Urinary bladder (tissue), 4 donors: ENCODE results near the gene OR7C2. TPM values are rescaled to one million over a fixed set of nuclear protein-coding genes. Genes with fewer than 3 reads are reported as not detected.

Experiments
- DNase-seq: peaks from one replicate; pipeline ENCODE4 v3.0.0-alpha.2; 2015; ENCODE audit errors: extremely low spot score
- H3K27ac ChIP-seq: one replicate; pipeline ENCODE4 v1.5.1; 2013; ENCODE audit warnings: low read depth, mild to moderate bottlenecking, moderate library complexity
- H3K36me3 ChIP-seq: one replicate; pipeline ENCODE4 v1.6.1; 2013; ENCODE audit warnings: mild to moderate bottlenecking, moderate library complexity; ENCODE audit not compliant: insufficient read depth
- H3K4me1 ChIP-seq: one replicate; pipeline ENCODE4 v1.6.1; 2013; ENCODE audit warnings: mild to moderate bottlenecking, moderate library complexity; ENCODE audit not compliant: insufficient read depth
- H3K4me3 ChIP-seq: one replicate; pipeline ENCODE4 v1.5.1; 2013; ENCODE audit warnings: low read depth, low read length
- WGBS: extraction: QIAGEN DNeasy Blood & Tissue Kit; methylation state at CpG from one replicate; pipeline ENCODE4 v1.1.7; 2013; 5-methylcytosine and 5-hydroxymethylcytosine counted together
- polyA plus RNA-seq: library from polyadenylated mRNA; stranded (reverse); fragments of 200-250 nt; gene quantifications from one replicate; pipeline ENCODE4 v1.2.3, GENCODE V29; 2013
- total RNA-seq: library from RNA; depleted of rRNA; stranded (reverse); fragments of >200 nt; gene quantifications from one replicate; pipeline ENCODE4 v1.2.3, GENCODE V29; 2014
- donor health status: healthy with polysubstance abuse.
- donor health status: healthy.

Gene OR7C2
- total and polyA plus RNA-seq, 2 donors: not detected

DNA sequence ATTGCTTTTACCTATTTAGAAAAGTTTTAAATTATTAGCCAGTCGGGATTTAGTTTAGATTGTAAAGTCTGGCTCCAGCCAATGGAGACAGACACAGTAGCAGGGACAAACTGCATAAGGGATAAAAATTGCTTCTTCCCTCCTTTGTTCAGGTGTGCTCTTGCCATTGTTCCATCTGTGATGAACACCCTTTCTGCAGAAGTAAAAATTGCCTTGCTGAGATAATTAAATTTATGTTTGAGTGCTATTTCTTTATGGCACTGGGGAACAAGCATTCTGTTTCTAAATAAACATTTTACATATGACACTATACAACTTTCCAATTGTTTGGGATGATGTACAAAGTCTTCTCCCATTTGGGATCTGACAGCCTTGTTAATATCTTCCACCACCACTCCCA lies 18.0 kb downstream of the OR7C2 start:
- 0% methylated on average over 1 of the region's 1 CpG for WGBS

DNA sequence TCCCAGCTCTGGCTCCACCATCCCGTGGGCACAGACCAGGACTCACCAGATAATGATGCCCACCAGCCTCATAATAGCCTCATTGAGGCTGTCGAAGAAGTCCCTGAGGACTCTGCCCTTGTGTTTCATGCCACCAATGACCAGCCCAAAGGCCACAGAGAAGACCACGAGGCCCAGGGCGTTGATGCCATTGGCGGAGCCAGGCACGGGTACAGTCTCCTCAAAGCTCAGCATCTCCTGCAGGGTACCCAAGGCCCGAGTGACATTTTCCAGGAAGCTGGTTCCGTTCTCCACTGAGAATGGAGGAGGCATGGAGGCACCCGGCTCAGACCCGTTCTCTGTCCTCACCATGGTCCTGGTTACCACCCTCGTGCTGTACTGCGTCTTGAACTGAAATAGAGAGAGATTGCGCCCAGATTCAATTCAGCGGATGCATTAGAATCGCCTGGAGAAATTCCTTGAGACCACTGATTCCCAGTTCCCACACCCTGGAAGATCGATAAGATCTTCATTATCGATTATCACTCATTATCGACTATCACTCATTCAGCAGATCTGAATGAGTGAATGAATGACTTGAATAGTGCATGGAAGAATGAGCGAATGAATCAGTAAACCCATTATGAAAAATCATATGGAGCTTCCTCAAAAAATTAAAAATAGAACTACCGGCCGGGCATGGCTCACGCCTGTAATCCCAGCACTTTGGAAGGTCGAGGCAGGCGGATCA lies 20.8 kb downstream of the OR7C2 start:
- H3K4me3 ChIP-seq: no peak overlapping the region
- H3K27ac ChIP-seq: no peak overlapping the region
- no peaks in the 10 kb centered on the region for H3K36me3 ChIP-seq
- 91% methylated on average over 24 of the region's 24 CpGs for WGBS
- DNase-seq: no peak
- no peaks in the 10 kb centered on the region for H3K4me1 ChIP-seq

More for the DNA sequence above, 18.0 kb downstream of the OR7C2 start:
- Histone ChIP-seq H3K36me3 (no peaks in the 10 kb centered on the region), H3K4me1 (no peaks in the 10 kb centered on the region), H3K27ac (no peak overlapping the region), H3K4me3 (no peak overlapping the region)
- no peak for DNase-seq

DNA sequence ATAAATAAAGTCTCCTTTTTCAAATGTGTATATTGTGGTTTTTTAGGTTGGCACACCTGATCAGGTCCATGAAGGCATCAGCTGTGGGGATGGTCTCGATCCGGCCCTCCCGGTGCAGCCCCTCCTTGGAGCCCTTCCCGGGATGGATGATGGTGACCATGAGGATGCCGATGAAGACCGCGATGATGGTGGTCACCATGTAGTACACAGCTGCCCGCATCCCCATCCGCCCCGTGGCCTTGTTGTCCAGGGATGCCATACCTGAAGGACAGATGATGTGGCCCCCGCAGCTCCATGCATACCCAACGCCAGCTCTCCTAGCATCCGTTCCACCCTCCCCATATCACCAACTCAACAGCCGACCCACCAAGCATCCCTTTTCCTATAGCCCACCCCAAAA lies 27.0 kb downstream of the OR7C2 start:
- no peak for DNase-seq
- 96% methylated on average over 14 of the region's 14 CpGs for WGBS
- Histone ChIP-seq H3K4me1 (no peaks in the 10 kb centered on the region), H3K27ac (no peak overlapping the region), H3K4me3 (no peak overlapping the region), H3K36me3 (no peaks in the 10 kb centered on the region)

DNA sequence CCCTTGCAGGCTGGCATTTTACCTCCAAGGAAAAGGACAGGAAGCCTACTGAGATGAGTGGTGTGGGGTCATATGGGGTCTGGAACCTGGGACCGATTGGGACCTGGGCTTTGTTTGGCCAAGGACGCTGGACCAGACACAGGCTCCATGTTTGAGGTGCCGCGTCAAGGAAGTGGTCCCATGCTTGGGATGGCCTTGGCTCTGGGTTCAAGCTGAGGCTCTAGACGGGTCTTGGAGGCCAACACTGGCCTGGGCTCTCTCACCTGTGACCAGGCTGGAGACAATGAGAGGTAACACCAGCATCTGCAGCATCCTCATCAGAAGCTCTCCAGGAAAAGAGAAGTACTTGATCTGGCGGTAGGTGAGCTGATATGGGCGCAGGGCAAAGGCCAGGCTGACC lies 30.2 kb downstream of the OR7C2 start:
- WGBS: 76% methylated on average over 7 of the region's 7 CpGs

DNA sequence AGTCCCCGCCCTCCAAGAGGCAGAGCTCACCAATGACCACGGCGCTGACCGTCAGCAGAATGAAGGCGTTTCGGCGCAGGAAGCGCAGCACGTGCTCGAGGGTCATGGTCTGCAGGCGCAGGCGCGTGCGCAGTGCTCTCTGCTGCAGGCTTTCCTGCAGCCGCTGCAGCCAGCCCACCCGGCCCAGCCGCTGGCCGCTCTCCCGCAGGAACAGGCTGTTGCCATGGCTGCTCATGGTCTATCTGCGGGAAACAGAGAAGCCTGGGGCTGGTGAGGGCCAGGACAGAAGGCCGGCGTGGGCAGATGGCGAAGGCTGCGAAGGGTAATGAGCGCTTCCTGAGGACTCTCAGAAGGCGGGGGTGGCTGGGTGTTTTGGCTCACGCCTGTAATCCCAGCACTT lies 31.4 kb downstream of the OR7C2 start:
- DNase-seq: no peak
- WGBS: 85% methylated on average over 27 of the region's 27 CpGs

More for the DNA sequence above, 30.2 kb downstream of the OR7C2 start:
- no peaks in the 10 kb centered on the region for H3K4me1 ChIP-seq
- no peak overlapping the region for H3K4me3 ChIP-seq
- no peaks in the 10 kb centered on the region for H3K36me3 ChIP-seq
- H3K27ac ChIP-seq: no peak overlapping the region
- DNase-seq: no peak

DNA sequence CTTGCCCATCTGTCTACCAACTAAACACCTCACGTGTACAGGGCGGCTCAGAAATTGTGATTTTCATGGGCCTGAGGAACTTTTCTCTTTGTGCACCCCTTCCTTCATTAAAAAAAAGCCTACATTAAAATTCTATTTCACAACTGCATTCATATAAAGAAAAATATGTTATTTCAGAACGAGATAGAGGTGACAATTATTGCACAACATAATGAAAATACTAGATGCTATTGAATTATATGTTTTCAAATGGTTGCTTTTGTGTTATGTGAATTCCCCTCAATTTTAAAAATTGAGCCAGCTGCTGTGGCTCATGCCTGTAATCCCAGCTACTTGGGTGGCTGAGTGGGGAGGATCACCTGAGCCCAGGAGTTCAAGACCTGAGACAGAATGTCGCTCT lies 33.2 kb downstream of the OR7C2 start:
- WGBS: 64% methylated on average over 4 of the region's 4 CpGs
- DNase-seq: no peak
- Histone ChIP-seq H3K27ac (no peak overlapping the region), H3K4me3 (no peak overlapping the region), H3K36me3 (no peaks in the 10 kb centered on the region), H3K4me1 (no peaks in the 10 kb centered on the region)

More for the DNA sequence above, 31.4 kb downstream of the OR7C2 start:
- H3K36me3 ChIP-seq: no peaks in the 10 kb centered on the region
- H3K27ac ChIP-seq: no peak overlapping the region
- H3K4me3 ChIP-seq: no peak overlapping the region
- H3K4me1 ChIP-seq: no peaks in the 10 kb centered on the region

DNA sequence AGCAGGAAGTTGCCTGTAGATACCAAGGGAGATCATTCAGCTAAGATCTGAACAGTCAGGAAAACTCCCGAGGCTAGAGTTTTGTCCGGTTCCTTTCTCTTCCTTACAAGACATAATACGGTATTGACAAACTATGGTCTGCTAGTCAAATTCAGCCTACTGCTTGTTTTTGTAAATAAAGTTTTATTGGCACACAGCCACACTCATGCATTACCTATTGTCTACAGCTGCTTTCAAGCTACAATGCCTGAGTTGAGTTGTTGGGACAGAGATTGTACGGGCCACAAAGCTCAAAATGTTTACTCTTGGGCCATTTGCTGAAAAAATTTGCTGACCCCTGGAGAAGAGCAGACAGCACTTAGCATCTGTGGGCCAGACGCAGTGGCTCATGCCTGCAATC lies 35.8 kb downstream of the OR7C2 start:
- H3K27ac ChIP-seq: no peak overlapping the region
- H3K4me1 ChIP-seq: no peaks in the 10 kb centered on the region
- no peak for DNase-seq
- H3K4me3 ChIP-seq: no peak overlapping the region
- WGBS: 52% methylated on average over 5 of the region's 5 CpGs
- H3K36me3 ChIP-seq: no peaks in the 10 kb centered on the region

DNA sequence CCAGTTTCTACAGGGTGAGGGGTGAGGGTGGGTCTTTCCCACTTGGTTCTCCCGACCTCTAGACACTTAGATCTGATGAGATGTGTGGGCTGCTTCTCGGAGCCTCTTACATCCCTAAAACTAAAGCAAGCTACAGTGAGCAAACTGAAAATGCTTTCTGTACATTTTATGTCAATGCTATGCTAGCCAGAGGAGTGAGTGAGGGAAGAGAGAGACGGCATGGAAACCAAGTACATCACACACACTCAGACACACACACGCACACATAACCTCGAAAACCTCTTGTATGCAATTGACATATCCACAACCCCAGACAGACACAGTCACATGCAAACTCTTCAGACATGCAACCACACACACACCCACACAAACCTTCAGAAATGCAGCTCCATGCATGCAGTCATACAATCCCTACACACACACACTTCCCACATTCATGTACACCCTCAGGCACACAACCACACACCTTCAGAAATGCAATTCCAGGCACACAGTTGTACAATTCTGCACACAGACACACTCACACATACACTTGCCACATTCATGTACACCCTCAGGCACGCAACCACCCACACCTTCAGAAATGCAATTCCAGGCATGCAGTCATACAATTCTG lies 37.0 kb downstream of the OR7C2 start:
- H3K27ac ChIP-seq: no peak overlapping the region
- no peak overlapping the region for H3K4me3 ChIP-seq
- WGBS: 58% methylated on average over 6 of the region's 6 CpGs
- no peaks in the 10 kb centered on the region for H3K36me3 ChIP-seq
- H3K4me1 ChIP-seq: no peaks in the 10 kb centered on the region
- DNase-seq: no peak

DNA sequence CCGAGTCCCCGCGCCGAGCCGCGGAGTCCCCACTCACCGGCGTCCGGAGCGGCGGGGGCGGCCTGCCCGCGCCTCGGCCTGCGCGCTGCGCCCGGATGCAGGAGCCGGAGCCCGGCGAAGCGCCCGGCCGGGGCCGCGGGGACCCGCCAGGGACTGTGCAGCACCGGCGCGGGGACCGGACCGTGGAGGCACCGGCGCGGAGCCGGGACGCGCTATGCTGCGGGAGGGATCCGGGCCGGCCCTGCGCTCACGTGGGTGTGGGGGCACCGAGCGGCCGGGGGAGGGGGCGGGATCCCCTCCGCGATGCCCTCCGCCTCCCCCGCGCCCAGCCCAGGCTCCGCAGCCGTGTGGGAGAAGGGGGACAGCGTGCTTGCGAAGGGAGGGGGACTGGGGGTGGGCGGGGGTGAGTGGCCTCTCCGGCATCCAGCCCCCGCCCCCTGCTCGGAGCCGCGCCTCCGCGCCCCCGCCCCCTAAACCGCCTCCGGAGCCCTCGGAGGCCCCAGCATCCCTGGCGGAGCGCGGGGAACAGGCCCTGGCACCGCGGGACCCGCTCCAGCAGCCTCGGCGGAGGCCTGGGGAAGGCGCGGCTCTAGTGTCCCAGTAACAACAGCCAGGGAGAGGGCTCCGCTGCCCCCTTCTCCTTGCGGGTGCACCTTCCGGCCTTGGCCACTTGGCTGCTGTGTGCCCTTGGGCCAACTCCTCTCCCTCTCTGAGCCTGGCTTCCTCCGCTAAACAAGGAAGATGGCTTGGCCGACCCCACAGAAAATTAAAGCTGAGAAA lies 38.4 kb downstream of the OR7C2 start, which contains the start of gene SLC1A6:
Gene SLC1A6 (minus strand): TSS at position 389 of the 780 bp plus-strand sequence. CDS start 6,954 bp downstream, outside the sequence.
- under 1% methylated on average over 83 of the region's 84 CpGs for WGBS
- no peak for DNase-seq
- Histone ChIP-seq H3K27ac (no peak within 1 kb of the TSS), H3K36me3 (no peaks in the 10 kb centered on the region), H3K4me1 (no peaks in the 10 kb centered on the region), H3K4me3 (peak within 1 kb of the TSS; percentile 25)

DNA sequence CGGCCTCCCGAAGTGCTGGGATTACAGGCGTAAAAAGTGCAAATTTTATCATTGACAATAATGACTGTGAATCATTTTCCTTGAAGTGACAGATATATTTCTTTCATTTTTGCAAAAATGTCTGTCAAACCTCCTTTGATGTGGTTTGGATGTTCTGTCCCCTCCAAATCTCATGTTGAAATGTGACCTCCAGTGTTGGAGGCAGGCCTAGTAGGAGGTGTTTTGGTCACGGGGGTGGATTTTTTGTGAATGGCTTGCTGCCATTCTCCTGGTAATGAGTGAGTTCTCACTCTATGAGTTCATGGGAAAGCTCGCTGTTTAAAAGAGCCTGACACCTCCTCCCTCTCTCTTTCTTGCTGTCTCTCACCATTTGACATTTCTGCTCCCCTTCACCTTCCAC lies 43.8 kb downstream of the OR7C2 start:
- DNase-seq: no peak
- WGBS: 67% methylated on average over 5 of the region's 5 CpGs
- H3K4me3 ChIP-seq: no peak overlapping the region

More for the DNA sequence above, 43.8 kb downstream of the OR7C2 start:
- no peaks in the 10 kb centered on the region for H3K36me3 ChIP-seq
- no peak overlapping the region for H3K27ac ChIP-seq
- H3K4me1 ChIP-seq: no peaks in the 10 kb centered on the region

Other genes starting within 250 kb of the OR7C2 start
- gene ADGRE2, start 162.9 kb upstream of the OR7C2 start, total RNA-seq: 0.90 TPM
- 2.2 TPM for gene ADGRE2, start 162.9 kb upstream of the OR7C2 start, polyA plus RNA-seq
- not detected for gene OR7A5, start 106.3 kb upstream of the OR7C2 start, total RNA-seq
- gene OR7A5, start 106.3 kb upstream of the OR7C2 start, polyA plus RNA-seq: not detected
- not detected for gene OR7C1, start 106.3 kb upstream of the OR7C2 start, total RNA-seq
- gene OR7C1, start 106.3 kb upstream of the OR7C2 start, polyA plus RNA-seq: 0.01 TPM
- gene OR7A10, start 92.6 kb upstream of the OR7C2 start, total RNA-seq: not detected
- not detected for gene OR7A10, start 92.6 kb upstream of the OR7C2 start, polyA plus RNA-seq
- not detected for gene OR7A17, start 55.4 kb upstream of the OR7C2 start, total RNA-seq
- not detected for gene OR7A17, start 55.4 kb upstream of the OR7C2 start, polyA plus RNA-seq
- gene SLC1A6, start 38.4 kb downstream of the OR7C2 start, total RNA-seq: not detected
- gene SLC1A6, start 38.4 kb downstream of the OR7C2 start, polyA plus RNA-seq: not detected
- not detected for gene CASP14, start 108.0 kb downstream of the OR7C2 start, total RNA-seq
- gene CASP14, start 108.0 kb downstream of the OR7C2 start, polyA plus RNA-seq: not detected
- not detected for gene OR1I1, start 140.7 kb downstream of the OR7C2 start, total RNA-seq
- gene OR1I1, start 140.7 kb downstream of the OR7C2 start, polyA plus RNA-seq: not detected
- gene SYDE1, start 165.9 kb downstream of the OR7C2 start, total RNA-seq: 12.8 TPM
- 35.6 TPM for gene SYDE1, start 165.9 kb downstream of the OR7C2 start, polyA plus RNA-seq